Measurements from ENCODE around the gene LIPA. TPM values are rescaled to one million over a fixed set of nuclear protein-coding genes. Genes with fewer than 3 reads are reported as not detected.

Gene LIPA
- total and polyA plus RNA-seq, 9 of the 15 experiments (the other 6 are each of a cell fraction or from before 2014, with no cell fraction given) = 0.07 to 0.40 (median 0.15) TPM; not detected in 1

- peak; percentile 83 to 84 for TF ChIP-seq RAD21 (CRISPR knock-in tag; conservative IDR thresholded peaks at IDR 0.05 in 1 of 2, IDR thresholded peaks at IDR 0.05 in 1 of 2)
- peak; percentile 51; the same call in 1 of the 2 replicates for TF ChIP-seq DEAF1 (CRISPR knock-in tag; IDR thresholded peaks at IDR 0.05)
- TF ChIP-seq E2F5 (CRISPR knock-in tag; IDR thresholded peaks at IDR 0.05) = no peak
- no peak for TF ChIP-seq SMAD1 (IDR thresholded peaks at IDR 0.05; ENCODE audit: low read depth, low read length, partially characterized antibody)
Measured at GRCh38 chr10:89213191-89213808, 38.3 kb downstream of the LIPA start (continued).

GRCh38 chr10:89210794-89211425 is 40.7 kb downstream of the LIPA start:
- TF ChIP-seq POLR3G (IDR thresholded peaks at IDR 0.05; ENCODE audit: extremely low read depth, insufficient read length, insufficient replicate concordance) (no peak), IRF9 (tag; IDR thresholded peaks at IDR 0.05) (no peak), EHMT2 (IDR thresholded peaks at IDR 0.05) (no peak), ARID1B (IDR thresholded peaks at IDR 0.05) (no peak), ZNF444 (CRISPR knock-in tag; IDR thresholded peaks at IDR 0.05) (no peak), E4F1 (CRISPR knock-in tag; IDR thresholded peaks at IDR 0.05; ENCODE audit: borderline replicate concordance) (no peak), RBBP5 (IDR thresholded peaks at IDR 0.05; ENCODE audit: borderline replicate concordance, insufficient read depth, low read length, poor library complexity, severe bottlenecking) (no peak), ZNF354B (CRISPR knock-in tag; IDR thresholded peaks at IDR 0.05) (no peak)
- ChIA-PET POLR2A (interaction anchor here (0.6 kb wide), 1 partner anchor 221 kb away, joined by 3 read pairs; no protein-coding TSS in a partner anchor), CTCF (ENCODE audit: low intra/inter-chr PET ratio) (no interaction called here)
- Histone ChIP-seq H2AFZ (ENCODE audit: low read depth, low read length) (no peak overlapping the region), H3K27ac (ENCODE audit: extremely low read depth, low read depth, low read length) (no peak overlapping the region), H3K79me2 (ENCODE audit: control insufficient read depth, insufficient read depth, low read length) (no peaks in the 10 kb centered on the region), H3K9me3 (replicated peaks; ENCODE audit: control insufficient read depth, insufficient read depth, low read depth, low read length) (no peaks in the 10 kb centered on the region), H3K36me3 (ENCODE audit: control insufficient read depth, insufficient read depth, low read length) (no peaks in the 10 kb centered on the region), H4K20me1 (replicated peaks; ENCODE audit: control insufficient read depth, insufficient read depth, low read length) (no peaks in the 10 kb centered on the region), H3K9ac (ENCODE audit: insufficient read depth in 1 of 2, low read depth in 2 of 2, low read length in 2 of 2) (no peak overlapping the region), H3K4me2 (ENCODE audit: insufficient read depth, low read length) (no peak overlapping the region), H3K9me1 (ENCODE audit: control insufficient read depth, insufficient read depth, low read length) (no peaks in the 10 kb centered on the region), H3K27me3 (ENCODE audit: control insufficient read depth in 2 of 2, insufficient read depth in 2 of 2, low read length in 2 of 2) (peaks cover 6 to 24% of the 10 kb centered on the region in 2 experiments; a peak in 3 of 5 replicates), H3K4me1 (replicated peaks in 1 of 2; ENCODE audit: control insufficient read depth in 2 of 2, insufficient read depth in 2 of 2, low read length in 2 of 2) (peaks cover 0 to 8% of the 10 kb centered on the region in 2 experiments; a peak in 2 of 5 replicates), H3K4me3 (no peak overlapping the region)
- BruUV-seq (replicated peaks) = no TSS peak
- ATAC-seq (no peak), FAIRE-seq (no peak), DNase-seq (ENCODE audit: extremely low read depth in 1 of 4, low spot score in 3 of 4) (no peak)
- intact Hi-C loops (cut with micrococcal nuclease) = no loop called here
- 0% methylated on average over 3 of the region's 3 CpGs for WGBS (ENCODE audit: insufficient coverage, low coverage, missing lambda C conversion rate)
- in situ Hi-C loops (cut with MboI) = loop anchor here (10.0 kb wide), 1 partner anchor 186 kb away; no protein-coding TSS in a partner anchor

Measured in K562 (cell line).